Measurements from ENCODE around the gene B3GNT2. TPM values are rescaled to one million over a fixed set of nuclear protein-coding genes. Genes with fewer than 3 reads are reported as not detected.

B3GNT2 gene
- polyA plus RNA-seq, 1 of the 3 experiments (the other 2 are of a cell fraction), result 6.3 TPM

DNA sequence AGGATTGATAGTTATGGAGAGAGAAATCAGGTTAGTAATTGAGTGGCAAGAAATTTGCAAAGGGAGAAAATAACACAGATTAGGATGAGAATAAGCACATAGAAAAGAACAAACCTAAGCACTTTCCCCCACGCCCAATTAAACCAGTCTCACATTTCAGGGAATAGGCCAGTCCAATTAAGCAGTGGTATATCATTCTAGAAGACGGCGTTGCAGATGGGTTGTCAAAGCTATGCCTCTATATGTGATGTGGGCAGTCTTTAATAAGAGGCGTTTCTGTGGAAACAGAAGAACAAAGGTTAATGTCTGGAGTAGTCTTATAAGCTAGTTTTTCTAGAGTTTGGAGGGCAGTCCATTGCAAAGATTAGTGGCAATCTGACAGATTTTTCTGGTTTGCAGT, 61.6 kb downstream of the B3GNT2 start:
- Histone ChIP-seq H2AFZ (ENCODE audit: low read depth) (no peak overlapping the region), H3F3A (replicated peaks; ENCODE audit: insufficient read depth) (no peaks in the 10 kb centered on the region), H3K79me2 (ENCODE audit: insufficient read depth) (no peaks in the 10 kb centered on the region), H3K27ac (ENCODE audit: low read depth in 2 of 2, low read length in 1 of 2) (no peak overlapping the region), H4K20me1 (ENCODE audit: insufficient read depth) (no peaks in the 10 kb centered on the region), H3K27me3 (ENCODE audit: insufficient read depth) (no peaks in the 10 kb centered on the region), H3K36me3 (replicated peaks in 1 of 2; ENCODE audit: control insufficient read depth in 1 of 2, insufficient read depth in 2 of 2, low read length in 1 of 2) (no peaks in the 10 kb centered on the region), H3K4me3 (ENCODE audit: low read depth in 2 of 2, low read length in 1 of 2) (no peak overlapping the region), H3K4me2 (no peak overlapping the region), H3K9me3 (no peaks in the 10 kb centered on the region), H3K4me1 (ENCODE audit: control insufficient read depth in 1 of 2, insufficient read depth in 2 of 2, low read depth in 1 of 2, low read length in 1 of 2) (no peaks in the 10 kb centered on the region), H3K9ac (no peak overlapping the region), H3K9me2 (no peaks in the 10 kb centered on the region)
- no peak for DNase-seq
- POLR2A ChIA-PET, result no interaction called here
- WGBS (ENCODE audit: low lambda C conversion rate), result 87% methylated on average over 4 of the region's 4 CpGs
- CTCF ChIA-PET, result no interaction called here
- TF ChIP-seq CHD2 (IDR thresholded peaks at IDR 0.05; ENCODE audit: low read length, partially characterized antibody), result no peak
- no peak for TF ChIP-seq FOXM1 (IDR thresholded peaks at IDR 0.05; ENCODE audit: low read depth)
- no peak for TF ChIP-seq MXI1 (IDR thresholded peaks at IDR 0.05; ENCODE audit: low read depth, low read length)
- TF ChIP-seq EZH2phosphoT487 (IDR thresholded peaks at IDR 0.05; ENCODE audit: borderline replicate concordance, low read depth), result no peak
- TF ChIP-seq, protein P1, sequence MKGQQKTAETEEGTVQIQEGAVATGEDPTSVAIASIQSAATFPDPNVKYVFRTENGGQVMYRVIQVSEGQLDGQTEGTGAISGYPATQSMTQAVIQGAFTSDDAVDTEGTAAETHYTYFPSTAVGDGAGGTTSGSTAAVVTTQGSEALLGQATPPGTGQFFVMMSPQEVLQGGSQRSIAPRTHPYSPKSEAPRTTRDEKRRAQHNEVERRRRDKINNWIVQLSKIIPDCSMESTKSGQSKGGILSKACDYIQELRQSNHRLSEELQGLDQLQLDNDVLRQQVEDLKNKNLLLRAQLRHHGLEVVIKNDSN (IDR thresholded peaks at IDR 0.05; ENCODE audit: borderline replicate concordance, low read depth), result no peak
- TF ChIP-seq FOXJ3 (CRISPR knock-in tag; IDR thresholded peaks at IDR 0.05), result no peak
- TF ChIP-seq SIN3A (IDR thresholded peaks at IDR 0.05; ENCODE audit: borderline replicate concordance, low read depth, low read length), result no peak
- no peak for TF ChIP-seq GABPA (IDR thresholded peaks at IDR 0.05; ENCODE audit: low read depth)
- TF ChIP-seq RXRA (IDR thresholded peaks at IDR 0.05; ENCODE audit: borderline replicate concordance, low read depth), result no peak
- TF ChIP-seq, protein P2, sequence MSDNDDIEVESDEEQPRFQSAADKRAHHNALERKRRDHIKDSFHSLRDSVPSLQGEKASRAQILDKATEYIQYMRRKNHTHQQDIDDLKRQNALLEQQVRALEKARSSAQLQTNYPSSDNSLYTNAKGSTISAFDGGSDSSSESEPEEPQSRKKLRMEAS (IDR thresholded peaks at IDR 0.05; ENCODE audit: low read depth), result no peak
- no peak for TF ChIP-seq RAD21 (IDR thresholded peaks at IDR 0.05; ENCODE audit: low read length)
- no peak for TF ChIP-seq GATA2 (CRISPR knock-in tag; IDR thresholded peaks at IDR 0.05)
- no peak for TF ChIP-seq RFX5 (IDR thresholded peaks at IDR 0.05; ENCODE audit: low read length)
- no peak for TF ChIP-seq NRF1 (IDR thresholded peaks at IDR 0.05; ENCODE audit: low read depth, low read length)
- TF ChIP-seq RCOR1 (IDR thresholded peaks at IDR 0.05; ENCODE audit: low read length), result no peak
- TF ChIP-seq ELF1 (IDR thresholded peaks at IDR 0.05), result no peak

DNA sequence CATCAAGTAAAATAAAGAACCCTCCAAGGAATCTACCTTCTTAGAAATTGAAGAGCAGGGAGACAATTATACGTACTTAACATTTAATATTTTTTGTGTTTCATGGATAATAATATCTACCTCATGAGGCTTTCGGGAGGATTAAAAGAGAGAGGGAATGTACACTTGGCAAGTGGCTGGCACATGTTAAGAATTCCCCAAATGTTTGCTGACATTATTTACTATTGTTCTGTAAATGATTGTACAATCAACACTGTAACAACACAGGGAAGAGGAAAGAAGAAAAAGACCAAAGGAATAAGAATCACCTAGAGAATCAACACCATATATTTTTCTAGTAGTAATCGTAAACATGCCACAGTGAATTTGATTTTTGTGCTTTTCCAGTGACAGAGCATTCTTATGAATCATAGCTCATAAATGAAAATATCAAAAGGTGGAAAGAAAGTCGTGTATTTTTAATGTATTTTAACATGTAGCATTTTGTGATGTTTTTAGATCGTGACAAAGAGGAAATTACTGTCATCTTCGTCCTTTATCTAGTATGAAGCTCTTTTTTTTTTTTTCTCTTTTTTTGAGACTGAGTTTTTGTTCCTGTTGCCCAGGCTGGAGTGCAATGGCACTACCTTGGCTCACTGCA, 67.3 kb downstream of the B3GNT2 start:
- WGBS (ENCODE audit: low lambda C conversion rate), result 73% methylated on average over 6 of the region's 6 CpGs
- no peaks in the 10 kb centered on the region for H3K27me3 ChIP-seq (ENCODE audit: insufficient read depth)
- H3K9me2 ChIP-seq, result no peaks in the 10 kb centered on the region
- CTCF ChIA-PET, result interaction anchor here (1.3 kb wide), 1 partner anchor 36 kb away, joined by 3 read pairs; no protein-coding TSS in a partner anchor
- no peaks in the 10 kb centered on the region for H3K9me3 ChIP-seq
- no peak overlapping the region for H3K4me2 ChIP-seq
- H3K27ac ChIP-seq (ENCODE audit: low read depth in 2 of 2, low read length in 1 of 2), result no peak overlapping the region
- POLR2A ChIA-PET, result no interaction called here
- no peaks in the 10 kb centered on the region for H3K79me2 ChIP-seq (ENCODE audit: insufficient read depth)
- no peak overlapping the region for H3K4me3 ChIP-seq (ENCODE audit: low read depth in 2 of 2, low read length in 1 of 2)
- H3F3A ChIP-seq (replicated peaks; ENCODE audit: insufficient read depth), result no peaks in the 10 kb centered on the region
- DNase-seq, result no peak
- H3K9ac ChIP-seq, result no peak overlapping the region
- H3K36me3 ChIP-seq (replicated peaks in 1 of 2; ENCODE audit: control insufficient read depth in 1 of 2, insufficient read depth in 2 of 2, low read length in 1 of 2), result no peaks in the 10 kb centered on the region
- H3K4me1 ChIP-seq (ENCODE audit: control insufficient read depth in 1 of 2, insufficient read depth in 2 of 2, low read depth in 1 of 2, low read length in 1 of 2), result no peaks in the 10 kb centered on the region
- H2AFZ ChIP-seq (ENCODE audit: low read depth), result no peak overlapping the region
- no peaks in the 10 kb centered on the region for H4K20me1 ChIP-seq (ENCODE audit: insufficient read depth)
- TF ChIP-seq FOXJ3 (CRISPR knock-in tag; IDR thresholded peaks at IDR 0.05), result no peak
- no peak for TF ChIP-seq EZH2phosphoT487 (IDR thresholded peaks at IDR 0.05; ENCODE audit: borderline replicate concordance, low read depth)
- TF ChIP-seq RFX5 (IDR thresholded peaks at IDR 0.05; ENCODE audit: low read length), result no peak
- TF ChIP-seq GATA2 (CRISPR knock-in tag; IDR thresholded peaks at IDR 0.05), result no peak
- no peak for TF ChIP-seq EP300 (IDR thresholded peaks at IDR 0.05; ENCODE audit: borderline replicate concordance in 1 of 2, low read depth in 1 of 2, low read length in 1 of 2)
- TF ChIP-seq, protein P3, sequence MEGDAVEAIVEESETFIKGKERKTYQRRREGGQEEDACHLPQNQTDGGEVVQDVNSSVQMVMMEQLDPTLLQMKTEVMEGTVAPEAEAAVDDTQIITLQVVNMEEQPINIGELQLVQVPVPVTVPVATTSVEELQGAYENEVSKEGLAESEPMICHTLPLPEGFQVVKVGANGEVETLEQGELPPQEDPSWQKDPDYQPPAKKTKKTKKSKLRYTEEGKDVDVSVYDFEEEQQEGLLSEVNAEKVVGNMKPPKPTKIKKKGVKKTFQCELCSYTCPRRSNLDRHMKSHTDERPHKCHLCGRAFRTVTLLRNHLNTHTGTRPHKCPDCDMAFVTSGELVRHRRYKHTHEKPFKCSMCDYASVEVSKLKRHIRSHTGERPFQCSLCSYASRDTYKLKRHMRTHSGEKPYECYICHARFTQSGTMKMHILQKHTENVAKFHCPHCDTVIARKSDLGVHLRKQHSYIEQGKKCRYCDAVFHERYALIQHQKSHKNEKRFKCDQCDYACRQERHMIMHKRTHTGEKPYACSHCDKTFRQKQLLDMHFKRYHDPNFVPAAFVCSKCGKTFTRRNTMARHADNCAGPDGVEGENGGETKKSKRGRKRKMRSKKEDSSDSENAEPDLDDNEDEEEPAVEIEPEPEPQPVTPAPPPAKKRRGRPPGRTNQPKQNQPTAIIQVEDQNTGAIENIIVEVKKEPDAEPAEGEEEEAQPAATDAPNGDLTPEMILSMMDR (IDR thresholded peaks at IDR 0.05), result no peak
- TF ChIP-seq JUND (IDR thresholded peaks at IDR 0.05), result no peak
- TF ChIP-seq YY1 (IDR thresholded peaks at IDR 0.05; ENCODE audit: low read depth), result no peak
- no peak for TF ChIP-seq GABPA (IDR thresholded peaks at IDR 0.05; ENCODE audit: low read depth)
- TF ChIP-seq, protein P4, sequence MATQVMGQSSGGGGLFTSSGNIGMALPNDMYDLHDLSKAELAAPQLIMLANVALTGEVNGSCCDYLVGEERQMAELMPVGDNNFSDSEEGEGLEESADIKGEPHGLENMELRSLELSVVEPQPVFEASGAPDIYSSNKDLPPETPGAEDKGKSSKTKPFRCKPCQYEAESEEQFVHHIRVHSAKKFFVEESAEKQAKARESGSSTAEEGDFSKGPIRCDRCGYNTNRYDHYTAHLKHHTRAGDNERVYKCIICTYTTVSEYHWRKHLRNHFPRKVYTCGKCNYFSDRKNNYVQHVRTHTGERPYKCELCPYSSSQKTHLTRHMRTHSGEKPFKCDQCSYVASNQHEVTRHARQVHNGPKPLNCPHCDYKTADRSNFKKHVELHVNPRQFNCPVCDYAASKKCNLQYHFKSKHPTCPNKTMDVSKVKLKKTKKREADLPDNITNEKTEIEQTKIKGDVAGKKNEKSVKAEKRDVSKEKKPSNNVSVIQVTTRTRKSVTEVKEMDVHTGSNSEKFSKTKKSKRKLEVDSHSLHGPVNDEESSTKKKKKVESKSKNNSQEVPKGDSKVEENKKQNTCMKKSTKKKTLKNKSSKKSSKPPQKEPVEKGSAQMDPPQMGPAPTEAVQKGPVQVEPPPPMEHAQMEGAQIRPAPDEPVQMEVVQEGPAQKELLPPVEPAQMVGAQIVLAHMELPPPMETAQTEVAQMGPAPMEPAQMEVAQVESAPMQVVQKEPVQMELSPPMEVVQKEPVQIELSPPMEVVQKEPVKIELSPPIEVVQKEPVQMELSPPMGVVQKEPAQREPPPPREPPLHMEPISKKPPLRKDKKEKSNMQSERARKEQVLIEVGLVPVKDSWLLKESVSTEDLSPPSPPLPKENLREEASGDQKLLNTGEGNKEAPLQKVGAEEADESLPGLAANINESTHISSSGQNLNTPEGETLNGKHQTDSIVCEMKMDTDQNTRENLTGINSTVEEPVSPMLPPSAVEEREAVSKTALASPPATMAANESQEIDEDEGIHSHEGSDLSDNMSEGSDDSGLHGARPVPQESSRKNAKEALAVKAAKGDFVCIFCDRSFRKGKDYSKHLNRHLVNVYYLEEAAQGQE (IDR thresholded peaks at IDR 0.05; ENCODE audit: low read depth, low read length), result no peak
- no peak for TF ChIP-seq SIN3A (IDR thresholded peaks at IDR 0.05; ENCODE audit: borderline replicate concordance, low read depth, low read length)
- no peak for TF ChIP-seq SMC3 (IDR thresholded peaks at IDR 0.05; ENCODE audit: low read depth, low read length)
- no peak for TF ChIP-seq FOXM1 (IDR thresholded peaks at IDR 0.05; ENCODE audit: low read depth)
- no peak for TF ChIP-seq ELF1 (IDR thresholded peaks at IDR 0.05)
- TF ChIP-seq CHD2 (IDR thresholded peaks at IDR 0.05; ENCODE audit: low read length, partially characterized antibody), result no peak
